Activated CD4-positive, CD25-positive, alpha-beta regulatory T cell treated with anti-CD3 and anti-CD28 coated beads, Interleukin-2, amount 50 U/mL, for 72 hours (primary cell): ENCODE results near the gene KIRREL3.

ENCODE experiments used
- DNase-seq: peaks from one replicate; pipeline ENCODE4 v3.0.0; 2021

The KIRREL3 gene

GRCh38 chr11:126619516-126619915, 381.1 kb downstream of the KIRREL3 start:
- DNase-seq = no peak

GRCh38 chr11:126615845-126616244, 384.7 kb downstream of the KIRREL3 start:
- no peak for DNase-seq

GRCh38 chr11:126613272-126613671, 387.3 kb downstream of the KIRREL3 start:
- DNase-seq = no peak

GRCh38 chr11:126612671-126613070, 387.9 kb downstream of the KIRREL3 start:
- DNase-seq = no peak

- no peak for DNase-seq
These were observed 389.1 kb downstream of the KIRREL3 start for GRCh38 chr11:126611438-126611837.

GRCh38 chr11:126608658-126609057, 391.9 kb downstream of the KIRREL3 start:
- no peak for DNase-seq

- DNase-seq = no peak
These were observed 392.6 kb downstream of the KIRREL3 start for GRCh38 chr11:126607776-126608541.

- DNase-seq = no peak
These were observed 393.2 kb downstream of the KIRREL3 start for GRCh38 chr11:126607374-126607773.

GRCh38 chr11:126606484-126606883, 394.1 kb downstream of the KIRREL3 start:
- DNase-seq = no peak

- no peak for DNase-seq
These were observed 396.1 kb downstream of the KIRREL3 start for GRCh38 chr11:126604461-126604860.

- no peak for DNase-seq
These were observed 397.1 kb downstream of the KIRREL3 start for GRCh38 chr11:126603486-126603885.

GRCh38 chr11:126602993-126603392, 397.6 kb downstream of the KIRREL3 start:
- DNase-seq = no peak

- no peak for DNase-seq
These were observed 398.1 kb downstream of the KIRREL3 start for GRCh38 chr11:126602349-126602940.

GRCh38 chr11:126601550-126602215, 398.9 kb downstream of the KIRREL3 start:
- DNase-seq = no peak

- DNase-seq = no peak
These were observed 399.4 kb downstream of the KIRREL3 start for GRCh38 chr11:126601136-126601535.

- DNase-seq = no peak
These were observed 401.2 kb downstream of the KIRREL3 start for GRCh38 chr11:126599217-126599897.

GRCh38 chr11:126598344-126599216, 402.0 kb downstream of the KIRREL3 start:
- DNase-seq = no peak

- DNase-seq = no peak
These were observed 403.5 kb downstream of the KIRREL3 start for GRCh38 chr11:126597041-126597440.

- DNase-seq = no peak
These were observed 404.1 kb downstream of the KIRREL3 start for GRCh38 chr11:126596474-126596873.

GRCh38 chr11:126595560-126595959, 405.0 kb downstream of the KIRREL3 start:
- DNase-seq = no peak

- no peak for DNase-seq
These were observed 405.6 kb downstream of the KIRREL3 start for GRCh38 chr11:126594921-126595367.
